SK-N-SH (cell line): ENCODE measurements around the gene LIN28B. TPM values are rescaled to one million over a fixed set of nuclear protein-coding genes. Genes with fewer than 3 reads are reported as not detected.

Source experiments
- CTCF ChIA-PET: fragments of 300-600, 350-600 bp; formaldehyde crosslinking; extraction: SDS; loops from one replicate; lab custom pipeline; 2021; lab: Yijun Ruan, JAX
- POLR2A ChIA-PET: fragments of 350-600 bp; sonication (Branson Sonifier 250); formaldehyde crosslinking; extraction: SDS; loops from one replicate; lab custom pipeline; 2020; ENCODE audit warnings: antibody characterized with exemption, inconsistent platforms; lab: Yijun Ruan, JAX
- DNase-seq: peaks from one replicate; pipeline ENCODE4 v3.0.0; 2012
- H2AFZ ChIP-seq: fragments of 200-600 bp; sonication (generic); 2 replicates; pipeline ENCODE4 v1.8.1; 2016; ENCODE audit warnings: antibody characterized with exemption, mild to moderate bottlenecking, low read depth
- H3F3A ChIP-seq: fragments of 200-600 bp; sonication (generic); replicated peaks from 2 replicates; pipeline ENCODE3; 2016; ENCODE audit warnings: antibody characterized with exemption, mild to moderate bottlenecking; ENCODE audit not compliant: insufficient read depth
- H3K27ac ChIP-seq, 2 experiments: fragments of 200-500 bp in 1 of 2; fragments of 200-600 bp in 1 of 2; sonication (Bioruptor generic) in 1 of 2; sonication (generic), shearing (Covaris generic) in 1 of 2; 2 replicates each; pipeline versions ENCODE4 v1.5.1 to v1.6.1; 2014 to 2016; ENCODE audit warnings: low read depth in 2 of 2, inconsistent platforms in 1 of 2, low read length in 1 of 2, mild to moderate bottlenecking in 1 of 2, mixed read lengths in 1 of 2
- H3K27me3 ChIP-seq: fragments of 200-600 bp; sonication (generic), shearing (Covaris generic); 2 replicates; pipeline ENCODE4 v1.6.1; 2016; ENCODE audit warnings: mixed run types; ENCODE audit not compliant: insufficient read depth
- H3K36me3 ChIP-seq, 2 experiments: fragments of 200-500 bp in 1 of 2; fragments of 200-600 bp in 1 of 2; sonication (Bioruptor generic) in 1 of 2; sonication (generic) in 1 of 2; replicated peaks in 1 of 2; 2 replicates each; pipeline versions ENCODE3 to v1.5.1; 2014 to 2016; ENCODE audit warnings: low read length in 1 of 2, mild to moderate bottlenecking in 1 of 2; ENCODE audit not compliant: insufficient read depth in 2 of 2, control insufficient read depth in 1 of 2
- H3K4me1 ChIP-seq, 2 experiments: fragments of 200-500 bp in 1 of 2; fragments of 200-600 bp in 1 of 2; sonication (Bioruptor generic) in 1 of 2; sonication (generic), shearing (Covaris generic) in 1 of 2; 2 replicates each; pipeline versions ENCODE4 v1.5.1 to v1.6.1; 2014 to 2016; ENCODE audit warnings: low read depth in 1 of 2, low read length in 1 of 2, mixed run types in 1 of 2; ENCODE audit not compliant: insufficient read depth in 2 of 2, control insufficient read depth in 1 of 2
- H3K4me2 ChIP-seq: fragments of 200-600 bp; sonication (generic), shearing (Covaris generic); 2 replicates; pipeline ENCODE4 v1.6.1; 2017; ENCODE audit warnings: mixed run types
- H3K4me3 ChIP-seq, 2 experiments: fragments of 200-500 bp in 1 of 2; fragments of 200-600 bp in 1 of 2; sonication (Bioruptor generic) in 1 of 2; sonication (generic), shearing (Covaris generic) in 1 of 2; 2 replicates each; pipeline versions ENCODE4 v1.5.1 to v1.8.1; 2014 to 2016; ENCODE audit warnings: low read depth in 2 of 2, inconsistent platforms in 1 of 2, low read length in 1 of 2, mild to moderate bottlenecking in 1 of 2, mixed read lengths in 1 of 2, moderate library complexity in 1 of 2
- H3K79me2 ChIP-seq: fragments of 200-600 bp; sonication (generic); 2 replicates; pipeline ENCODE4 v1.8.1; 2017; ENCODE audit warnings: mild to moderate bottlenecking; ENCODE audit not compliant: insufficient read depth
- H3K9ac ChIP-seq: fragments of 200-600 bp; sonication (generic); 2 replicates; pipeline ENCODE4 v1.6.1; 2017; ENCODE audit warnings: mixed run types
- H3K9me2 ChIP-seq: fragments of 200-600 bp; sonication (generic); 2 replicates; pipeline ENCODE4 v1.6.1; 2017; ENCODE audit warnings: mixed run types
- H3K9me3 ChIP-seq: fragments of 200-600 bp; sonication (generic); 2 replicates; pipeline ENCODE4 v1.6.1; 2017; ENCODE audit warnings: mixed run types, mild to moderate bottlenecking, moderate library complexity
- H4K20me1 ChIP-seq: fragments of 200-600 bp; sonication (generic); 2 replicates; pipeline ENCODE4 v1.6.1; 2017; ENCODE audit warnings: mild to moderate bottlenecking, mixed run types; ENCODE audit not compliant: insufficient read depth
- CHD2 ChIP-seq: fragments of 150-350 bp; IDR thresholded peaks from 2 replicates; pipeline ENCODE4 v1.6.1; 2018; ENCODE audit warnings: low read length; ENCODE audit not compliant: partially characterized antibody
- CTCF ChIP-seq: fragments of 200-600 bp; sonication (generic); IDR thresholded peaks from 2 replicates; pipeline ENCODE4 v1.6.1; 2017; ENCODE audit warnings: antibody characterized with exemption, mild to moderate bottlenecking, moderate library complexity
- ELF1 ChIP-seq: IDR thresholded peaks from 2 replicates; pipeline ENCODE4 v1.4.0; 2012
- EP300 ChIP-seq, 2 experiments: IDR thresholded peaks; 2 replicates each; pipeline versions ENCODE4 v1.4.0 to v1.6.1; 2012; ENCODE audit warnings: borderline replicate concordance in 1 of 2, low read depth in 1 of 2, low read length in 1 of 2
- FOSL2 ChIP-seq: IDR thresholded peaks from 2 replicates; pipeline ENCODE4 v1.4.0; 2012; ENCODE audit warnings: low read depth, mild to moderate bottlenecking, moderate library complexity, borderline replicate concordance
- GABPA ChIP-seq: IDR thresholded peaks from 2 replicates; pipeline ENCODE4 v1.4.0; 2012; ENCODE audit warnings: low read depth, mild to moderate bottlenecking
- GATA2 ChIP-seq: sonication (generic); formaldehyde crosslinking; IDR thresholded peaks from 2 replicates; pipeline ENCODE4 v1.5.0; 2020; ENCODE audit warnings: mild to moderate bottlenecking, missing genetic modification reagents
- JUND ChIP-seq: IDR thresholded peaks from 2 replicates; pipeline ENCODE4 v1.4.0; 2012
- MXI1 ChIP-seq: IDR thresholded peaks from 2 replicates; pipeline ENCODE4 v1.6.1; 2012; ENCODE audit warnings: mild to moderate bottlenecking, low read depth, low read length, improper control_type of control experiment
- NFIC ChIP-seq: IDR thresholded peaks from 2 replicates; pipeline ENCODE4 v1.4.0; 2012; ENCODE audit warnings: borderline replicate concordance
- PBX3 ChIP-seq: IDR thresholded peaks from 2 replicates; pipeline ENCODE4; 2012
- RFX5 ChIP-seq: IDR thresholded peaks from 2 replicates; pipeline ENCODE4 v1.6.1; 2012; ENCODE audit warnings: mild to moderate bottlenecking, improper control_type of control experiment, low read length
- SIN3A ChIP-seq: IDR thresholded peaks from 2 replicates; pipeline ENCODE4 v1.6.1; 2012; ENCODE audit warnings: low read depth, mild to moderate bottlenecking, low read length, moderate library complexity, borderline replicate concordance
- SMC3 ChIP-seq: IDR thresholded peaks from 2 replicates; pipeline ENCODE4 v1.6.1; 2012; ENCODE audit warnings: low read depth, low read length, improper control_type of control experiment
- TCF12 ChIP-seq: IDR thresholded peaks from 2 replicates; pipeline ENCODE4 v1.4.0; 2012
- USF1 ChIP-seq: IDR thresholded peaks from 2 replicates; pipeline ENCODE4 v1.4.0; 2012; ENCODE audit warnings: low read depth, borderline replicate concordance
- ZBTB33 ChIP-seq: IDR thresholded peaks from 2 replicates; pipeline ENCODE4 v1.4.0; 2012; ENCODE audit warnings: low read depth, borderline replicate concordance
- WGBS: methylation state at CpG from one replicate; pipeline ENCODE4 v1.1.6; 2017; ENCODE audit warnings: low lambda C conversion rate; 5-methylcytosine and 5-hydroxymethylcytosine counted together
- polyA plus RNA-seq, 3 experiments: library from polyadenylated mRNA; depleted of rRNA; stranded (reverse); fragments of >200 nt; gene quantifications; 2 replicates each; pipeline ENCODE4 v1.2.3, GENCODE V29; 2012
- TF ChIP-seq, protein P1 (sequence below): IDR thresholded peaks from 2 replicates; pipeline ENCODE4 v1.4.0; 2012; ENCODE audit warnings: low read depth
- TF ChIP-seq, protein P2 (sequence below): fragments of 150-350 bp; IDR thresholded peaks from 2 replicates; pipeline ENCODE4 v1.6.1; 2017; ENCODE audit warnings: antibody characterized with exemption, low read length, low read depth, borderline replicate concordance
- TF ChIP-seq, protein P3 (sequence below): fragments of 150-350 bp; IDR thresholded peaks from 2 replicates; pipeline ENCODE4 v1.6.1; 2016; ENCODE audit warnings: mild to moderate bottlenecking, low read depth, low read length

The LIN28B gene
- polyA plus RNA-seq, 1 of the 3 experiments (the other 2 are of a cell fraction), result 0.67 TPM

- Histone ChIP-seq H2AFZ (peak overlapping the region; percentile 48; the same call in 1 of the 2 replicates), H4K20me1 (no peaks in the 10 kb centered on the region), H3K36me3 (no peaks in the 10 kb centered on the region), H3K9ac (no peak overlapping the region), H3F3A (no peaks in the 10 kb centered on the region), H3K9me3 (0 out of 2 replicates have a peak, but pooled peaks cover 3% of the 10 kb centered on the region), H3K79me2 (no peaks in the 10 kb centered on the region; the same call in 1 of the 2 replicates), H3K27me3 (no peaks in the 10 kb centered on the region), H3K4me1 (no peaks in the 10 kb centered on the region; a peak in 1 of 4 replicates), H3K27ac (peak overlapping the region; percentile 17 to 31), H3K4me3 (no peak overlapping the region), H3K9me2 (no peaks in the 10 kb centered on the region), H3K4me2 (no peak overlapping the region)
- 33% methylated on average over 3 of the region's 3 CpGs for WGBS
- ChIA-PET POLR2A (no interaction called here), CTCF (no interaction called here)
- TF ChIP-seq TCF12 (peak; percentile 57; the same call in 1 of the 2 replicates), PBX3 (peak; percentile 58), ELF1 (no peak), EP300 (IDR thresholded peaks at IDR 0.05; ENCODE audit: borderline replicate concordance in 1 of 2, low read depth in 1 of 2, low read length in 1 of 2) (peak in 1 of 2 experiments; percentile 28; a peak in 1 of 4 replicates), FOSL2 (no peak), JUND (peak; percentile 23; the same call in 1 of the 2 replicates), SIN3A (no peak), GABPA (no peak), MXI1 (no peak)
- TF ChIP-seq, protein P1, sequence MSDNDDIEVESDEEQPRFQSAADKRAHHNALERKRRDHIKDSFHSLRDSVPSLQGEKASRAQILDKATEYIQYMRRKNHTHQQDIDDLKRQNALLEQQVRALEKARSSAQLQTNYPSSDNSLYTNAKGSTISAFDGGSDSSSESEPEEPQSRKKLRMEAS, result no peak
- DNase-seq, result peak; percentile 22
Measured at GRCh38 chr6:105051941-105052471, 95.1 kb downstream of the LIN28B start.

DNA sequence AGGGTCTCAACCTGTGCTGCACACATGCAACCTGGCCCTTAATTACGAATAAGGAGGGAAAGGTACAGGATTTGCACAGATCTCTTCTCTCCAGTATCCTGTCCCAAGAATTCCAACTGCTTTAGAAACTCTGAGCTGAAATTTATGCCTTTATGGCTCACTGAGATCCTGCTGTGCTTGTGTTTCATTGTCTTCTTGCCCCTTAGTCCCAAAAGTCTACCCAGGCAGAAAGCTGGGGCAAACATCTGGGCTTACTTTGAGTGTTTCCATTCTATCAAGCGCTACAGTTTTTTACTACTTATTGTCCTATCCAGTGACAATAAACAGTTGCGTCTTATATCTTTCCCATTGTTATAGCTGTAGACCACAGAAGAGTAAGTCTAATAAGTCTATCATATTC lies 99.7 kb downstream of the LIN28B start:
- DNase-seq, result no peak
- WGBS, result 95% methylated on average over 3 of the region's 3 CpGs
- CTCF ChIA-PET, result interaction anchor here (0.8 to 1.5 kb wide), 4 partner anchors 10 to 330 kb away, joined by 3 to 5 read pairs (median 4); no protein-coding TSS in a partner anchor
- Histone ChIP-seq H3K4me3 (no peak overlapping the region), H3K9me2 (no peaks in the 10 kb centered on the region), H3K79me2 (no peaks in the 10 kb centered on the region; the same call in 1 of the 2 replicates), H3K4me1 (no peaks in the 10 kb centered on the region; a peak in 1 of 4 replicates), H3K27me3 (no peaks in the 10 kb centered on the region), H3K9ac (no peak overlapping the region), H3K4me2 (no peak overlapping the region), H4K20me1 (no peaks in the 10 kb centered on the region), H2AFZ (no peak overlapping the region), H3K27ac (no peak overlapping the region), H3K36me3 (no peaks in the 10 kb centered on the region), H3K9me3 (0 out of 2 replicates have a peak, but pooled peaks cover 3% of the 10 kb centered on the region), H3F3A (no peaks in the 10 kb centered on the region)
- POLR2A ChIA-PET, result no interaction called here
- TF ChIP-seq ZBTB33, result no peak
- TF ChIP-seq, protein P2, sequence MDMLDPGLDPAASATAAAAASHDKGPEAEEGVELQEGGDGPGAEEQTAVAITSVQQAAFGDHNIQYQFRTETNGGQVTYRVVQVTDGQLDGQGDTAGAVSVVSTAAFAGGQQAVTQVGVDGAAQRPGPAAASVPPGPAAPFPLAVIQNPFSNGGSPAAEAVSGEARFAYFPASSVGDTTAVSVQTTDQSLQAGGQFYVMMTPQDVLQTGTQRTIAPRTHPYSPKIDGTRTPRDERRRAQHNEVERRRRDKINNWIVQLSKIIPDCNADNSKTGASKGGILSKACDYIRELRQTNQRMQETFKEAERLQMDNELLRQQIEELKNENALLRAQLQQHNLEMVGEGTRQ, result no peak
- TF ChIP-seq CTCF, result no peak
- TF ChIP-seq TCF12, result no peak
- TF ChIP-seq, protein P3, sequence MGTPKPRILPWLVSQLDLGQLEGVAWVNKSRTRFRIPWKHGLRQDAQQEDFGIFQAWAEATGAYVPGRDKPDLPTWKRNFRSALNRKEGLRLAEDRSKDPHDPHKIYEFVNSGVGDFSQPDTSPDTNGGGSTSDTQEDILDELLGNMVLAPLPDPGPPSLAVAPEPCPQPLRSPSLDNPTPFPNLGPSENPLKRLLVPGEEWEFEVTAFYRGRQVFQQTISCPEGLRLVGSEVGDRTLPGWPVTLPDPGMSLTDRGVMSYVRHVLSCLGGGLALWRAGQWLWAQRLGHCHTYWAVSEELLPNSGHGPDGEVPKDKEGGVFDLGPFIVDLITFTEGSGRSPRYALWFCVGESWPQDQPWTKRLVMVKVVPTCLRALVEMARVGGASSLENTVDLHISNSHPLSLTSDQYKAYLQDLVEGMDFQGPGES, result no peak
- no peak for TF ChIP-seq SIN3A
- no peak for TF ChIP-seq ELF1
- no peak for TF ChIP-seq SMC3
- TF ChIP-seq RFX5, result no peak
- no peak for TF ChIP-seq CHD2
- TF ChIP-seq NFIC, result no peak
- TF ChIP-seq USF1, result no peak
- no peak for TF ChIP-seq GATA2
